DOHH2 (cell line): ENCODE results near the gene RGR.

Experiments
- H3F3A ChIP-seq: fragments of 200-600 bp; sonication (generic), shearing (Covaris generic); 2 replicates; pipeline ENCODE4 v1.6.0; 2016; ENCODE audit warnings: antibody characterized with exemption, mild to moderate bottlenecking; ENCODE audit not compliant: control insufficient read depth, insufficient read depth
- H3K27ac ChIP-seq: fragments of 200-600 bp; sonication (generic); 2 replicates; pipeline ENCODE4 v1.5.1; 2014; ENCODE audit warnings: low read depth, mild to moderate bottlenecking, low read length, moderate library complexity
- H3K27me3 ChIP-seq: fragments of 200-600 bp; sonication (generic); 2 replicates; pipeline ENCODE4 v1.6.1; 2014; ENCODE audit warnings: mild to moderate bottlenecking, low read length, mixed read lengths; ENCODE audit not compliant: control insufficient read depth
- H3K36me3 ChIP-seq: fragments of 200-600 bp; sonication (generic); 2 replicates; pipeline ENCODE4 v1.6.1; 2014; ENCODE audit warnings: mild to moderate bottlenecking, low read length, moderate library complexity, mixed read lengths; ENCODE audit not compliant: control insufficient read depth
- H3K4me1 ChIP-seq: fragments of 200-600 bp; sonication (generic); 2 replicates; pipeline ENCODE4 v1.6.1; 2014; ENCODE audit warnings: mild to moderate bottlenecking, low read length, mixed read lengths; ENCODE audit not compliant: control insufficient read depth
- H3K4me2 ChIP-seq: fragments of 200-600 bp; sonication (generic); 2 replicates; pipeline ENCODE4 v1.6.0; 2014; ENCODE audit warnings: mild to moderate bottlenecking, low read length, moderate library complexity
- H3K4me3 ChIP-seq: fragments of 200-600 bp; sonication (generic); 2 replicates; pipeline ENCODE4 v1.5.1; 2014; ENCODE audit warnings: mild to moderate bottlenecking, low read length, mixed read lengths
- H3K79me2 ChIP-seq: fragments of 200-600 bp; sonication (generic); 2 replicates; pipeline ENCODE4 v1.6.1; 2014; ENCODE audit warnings: mild to moderate bottlenecking, low read length, mixed read lengths; ENCODE audit not compliant: control insufficient read depth
- H3K9me2 ChIP-seq: fragments of 200-600 bp; sonication (generic); replicated peaks from 2 replicates; pipeline ENCODE4 v1.6.1; 2014; ENCODE audit warnings: mild to moderate bottlenecking, low read length, mixed read lengths; ENCODE audit not compliant: control insufficient read depth
- H3K9me3 ChIP-seq: fragments of 200-600 bp; sonication (generic); 2 replicates; pipeline ENCODE4 v1.6.1; 2014; ENCODE audit warnings: antibody characterized with exemption, low read length, mixed read lengths; ENCODE audit not compliant: control insufficient read depth, insufficient read depth
- H4K20me1 ChIP-seq: fragments of 200-600 bp; sonication (generic); 2 replicates; pipeline ENCODE4 v1.6.0; 2014; ENCODE audit warnings: low read depth, mild to moderate bottlenecking, antibody characterized with exemption, low read length, moderate library complexity; ENCODE audit not compliant: control insufficient read depth, insufficient read depth
- EZH2phosphoT487 ChIP-seq: fragments of 200-600 bp; sonication (generic); IDR thresholded peaks from 2 replicates; pipeline ENCODE4 v1.6.1; 2017; ENCODE audit warnings: borderline replicate concordance, mild to moderate bottlenecking, antibody characterized with exemption, low read length, moderate library complexity, mixed read lengths
- TF ChIP-seq, protein P1 (sequence below): fragments of 200-600 bp; sonication (generic); IDR thresholded peaks from one replicate; pipeline ENCODE4 v1.5.1; 2014; ENCODE audit warnings: antibody characterized with exemption, mild to moderate bottlenecking, low read depth, low read length; ENCODE audit not compliant: poor library complexity, severe bottlenecking

The RGR gene

GRCh38 chr10:84243759-84244158 is 1.1 kb upstream of the RGR start:
- Histone ChIP-seq H3K9me2 (no peaks in the 10 kb centered on the region), H3K4me3 (no peak overlapping the region)

DNA sequence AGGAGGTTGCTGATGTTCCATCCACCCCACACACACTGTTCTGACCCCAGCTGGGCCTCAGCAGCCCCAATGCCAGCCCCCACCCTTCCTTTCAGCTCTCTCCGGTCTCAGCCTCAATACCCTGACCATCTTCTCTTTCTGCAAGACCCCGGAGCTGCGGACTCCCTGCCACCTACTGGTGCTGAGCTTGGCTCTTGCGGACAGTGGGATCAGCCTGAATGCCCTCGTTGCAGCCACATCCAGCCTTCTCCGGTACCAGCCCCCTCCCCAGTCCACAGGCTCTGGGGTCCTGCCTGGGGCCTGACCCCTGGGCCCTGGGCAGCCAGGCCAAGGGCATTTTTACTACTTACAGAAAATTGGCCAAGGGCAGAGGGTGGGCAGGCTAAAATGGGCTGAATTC is 2.6 kb downstream of the RGR start:
- Histone ChIP-seq H3K4me1 (no peaks in the 10 kb centered on the region), H3K4me2 (no peak overlapping the region)

More at GRCh38 chr10:84243759-84244158, 1.1 kb upstream of the RGR start:
- H3K4me1 ChIP-seq, result no peaks in the 10 kb centered on the region
- H3K4me2 ChIP-seq, result no peak overlapping the region
- H4K20me1 ChIP-seq, result no peaks in the 10 kb centered on the region
- H3K79me2 ChIP-seq, result no peaks in the 10 kb centered on the region
- TF ChIP-seq EZH2phosphoT487, result no peak
- TF ChIP-seq, protein P1, sequence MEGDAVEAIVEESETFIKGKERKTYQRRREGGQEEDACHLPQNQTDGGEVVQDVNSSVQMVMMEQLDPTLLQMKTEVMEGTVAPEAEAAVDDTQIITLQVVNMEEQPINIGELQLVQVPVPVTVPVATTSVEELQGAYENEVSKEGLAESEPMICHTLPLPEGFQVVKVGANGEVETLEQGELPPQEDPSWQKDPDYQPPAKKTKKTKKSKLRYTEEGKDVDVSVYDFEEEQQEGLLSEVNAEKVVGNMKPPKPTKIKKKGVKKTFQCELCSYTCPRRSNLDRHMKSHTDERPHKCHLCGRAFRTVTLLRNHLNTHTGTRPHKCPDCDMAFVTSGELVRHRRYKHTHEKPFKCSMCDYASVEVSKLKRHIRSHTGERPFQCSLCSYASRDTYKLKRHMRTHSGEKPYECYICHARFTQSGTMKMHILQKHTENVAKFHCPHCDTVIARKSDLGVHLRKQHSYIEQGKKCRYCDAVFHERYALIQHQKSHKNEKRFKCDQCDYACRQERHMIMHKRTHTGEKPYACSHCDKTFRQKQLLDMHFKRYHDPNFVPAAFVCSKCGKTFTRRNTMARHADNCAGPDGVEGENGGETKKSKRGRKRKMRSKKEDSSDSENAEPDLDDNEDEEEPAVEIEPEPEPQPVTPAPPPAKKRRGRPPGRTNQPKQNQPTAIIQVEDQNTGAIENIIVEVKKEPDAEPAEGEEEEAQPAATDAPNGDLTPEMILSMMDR, result no peak
- H3K36me3 ChIP-seq, result no peaks in the 10 kb centered on the region
- no peaks in the 10 kb centered on the region for H3K9me3 ChIP-seq
- H3K27me3 ChIP-seq, result no peaks in the 10 kb centered on the region
- H3F3A ChIP-seq, result no peaks in the 10 kb centered on the region
- H3K27ac ChIP-seq, result no peak overlapping the region

DNA sequence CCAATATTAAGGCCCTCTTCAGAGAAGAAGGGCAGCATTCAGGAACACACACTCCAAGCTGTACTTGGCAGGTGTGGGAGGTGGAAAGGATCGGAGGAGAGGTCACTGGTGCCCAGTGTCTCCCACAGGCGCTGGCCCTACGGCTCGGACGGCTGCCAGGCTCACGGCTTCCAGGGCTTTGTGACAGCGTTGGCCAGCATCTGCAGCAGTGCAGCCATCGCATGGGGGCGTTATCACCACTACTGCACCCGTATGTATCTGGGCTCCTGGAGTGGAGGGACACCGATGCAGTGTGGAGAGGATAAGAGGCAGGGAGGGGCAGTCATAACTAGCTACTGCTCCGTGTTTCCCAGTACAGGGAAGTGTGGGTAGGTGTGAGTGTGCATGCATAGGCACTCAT is 3.9 kb downstream of the RGR start:
- Histone ChIP-seq H3K9me2 (no peaks in the 10 kb centered on the region), H3K27me3 (no peaks in the 10 kb centered on the region; the same call in 1 of the 2 replicates), H3K36me3 (no peaks in the 10 kb centered on the region), H3K4me1 (no peaks in the 10 kb centered on the region), H3K27ac (no peak overlapping the region), H3K4me3 (no peak overlapping the region), H3F3A (no peaks in the 10 kb centered on the region), H3K9me3 (no peaks in the 10 kb centered on the region), H3K79me2 (no peaks in the 10 kb centered on the region), H3K4me2 (no peak overlapping the region), H4K20me1 (no peaks in the 10 kb centered on the region)
- no peak for TF ChIP-seq EZH2phosphoT487
- TF ChIP-seq, protein P1, result no peak

More for the DNA sequence above, 2.6 kb downstream of the RGR start:
- Histone ChIP-seq H3K9me3 (no peaks in the 10 kb centered on the region), H3K36me3 (no peaks in the 10 kb centered on the region), H3K27ac (no peak overlapping the region), H3F3A (no peaks in the 10 kb centered on the region), H3K9me2 (no peaks in the 10 kb centered on the region), H3K4me3 (no peak overlapping the region), H3K27me3 (no peaks in the 10 kb centered on the region), H3K79me2 (no peaks in the 10 kb centered on the region), H4K20me1 (no peaks in the 10 kb centered on the region)
- TF ChIP-seq, protein P1, result no peak
- TF ChIP-seq EZH2phosphoT487, result no peak
